GM21737 (cell line): Measurements from ENCODE around the gene MLLT3.
"Not testable (repeated sequence)": the region's sequence is repeated elsewhere in the genome, so short reads cannot be mapped to it uniquely, and the experiment has no call there.

Experiments
- ATAC-seq: cut with Tn5 transposase; IDR thresholded peaks from one replicate; pipeline ENCODE4 v1.9.1; 2021; ENCODE audit warnings: mild to moderate bottlenecking, moderate library complexity; ENCODE audit not compliant: unreplicated experiment

The MLLT3 gene

DNA sequence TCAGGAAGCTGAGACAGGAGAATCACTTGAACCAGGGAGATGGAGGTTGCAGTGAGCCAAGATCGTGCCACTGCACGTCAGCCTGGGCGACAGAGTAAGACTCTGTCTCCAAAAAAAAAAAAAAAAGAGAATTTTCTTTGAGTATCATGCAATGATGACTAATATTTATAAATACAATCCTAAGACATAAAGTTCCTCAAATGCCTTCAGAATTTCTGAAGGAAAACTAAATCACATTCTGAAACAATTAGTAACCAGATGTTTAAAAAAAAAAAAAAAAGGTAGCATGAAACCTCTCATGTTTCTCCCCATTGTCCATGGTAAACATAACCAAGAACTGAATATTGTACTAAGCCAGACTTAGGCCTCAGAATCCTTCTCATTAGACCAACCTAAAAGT lies 23.1 kb downstream of the MLLT3 start:
- ATAC-seq: no peak

DNA sequence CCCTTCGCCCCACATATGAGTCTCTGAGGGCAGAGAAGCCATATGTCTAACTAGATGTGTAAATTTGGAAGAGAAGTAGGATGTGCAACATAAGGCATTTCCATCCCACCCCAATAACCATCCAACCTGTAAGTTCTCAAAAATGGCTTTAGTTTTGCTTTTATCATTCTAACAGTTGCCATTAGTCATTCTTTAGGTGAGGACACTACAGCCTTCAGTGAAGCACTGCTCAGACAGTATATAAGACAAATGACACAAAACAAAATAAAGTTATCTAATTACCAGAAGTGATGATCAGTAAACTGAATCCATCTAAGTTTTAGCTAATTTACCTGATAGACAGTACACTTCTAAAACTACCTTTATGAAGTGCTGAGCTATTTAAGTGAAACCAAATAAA lies 23.9 kb downstream of the MLLT3 start:
- no peak for ATAC-seq

DNA sequence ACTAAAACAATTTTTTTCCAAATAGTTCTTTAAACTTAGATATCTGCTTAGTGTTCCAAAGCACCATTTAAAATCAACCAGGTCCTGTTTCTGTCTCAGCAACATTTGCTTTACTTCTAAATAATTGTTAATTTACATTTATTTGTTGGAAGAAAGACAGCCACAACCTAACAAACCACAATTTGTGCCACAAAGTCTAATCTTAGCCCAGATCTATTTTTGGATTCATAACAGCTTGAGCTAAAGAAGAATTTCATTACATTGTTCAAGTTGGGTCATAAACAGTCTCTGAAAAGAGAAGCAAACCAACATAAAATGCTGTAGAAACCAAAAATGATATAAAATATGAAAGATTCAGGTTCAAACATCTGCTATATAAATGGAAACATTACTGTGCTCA lies 24.4 kb downstream of the MLLT3 start:
- no peak for ATAC-seq

DNA sequence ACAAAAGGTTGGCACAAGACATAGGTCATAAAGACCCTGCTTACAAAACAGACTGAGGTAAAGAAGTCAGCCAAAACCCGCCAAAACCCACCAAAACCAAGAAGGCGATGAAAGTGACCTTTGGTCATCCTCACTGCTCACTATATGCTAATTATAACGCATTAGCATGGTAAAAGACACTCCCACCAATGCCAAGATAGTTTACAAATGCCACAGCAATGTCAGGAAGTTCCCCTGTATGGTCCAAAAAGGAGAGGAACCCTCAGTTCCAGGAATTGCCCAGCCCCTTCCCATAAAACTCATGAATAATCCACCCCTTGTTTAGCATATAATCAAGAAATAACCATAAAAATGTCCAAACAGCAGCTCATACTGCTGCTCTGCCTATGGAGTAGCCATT lies 27.7 kb downstream of the MLLT3 start:
- no peak for ATAC-seq

DNA sequence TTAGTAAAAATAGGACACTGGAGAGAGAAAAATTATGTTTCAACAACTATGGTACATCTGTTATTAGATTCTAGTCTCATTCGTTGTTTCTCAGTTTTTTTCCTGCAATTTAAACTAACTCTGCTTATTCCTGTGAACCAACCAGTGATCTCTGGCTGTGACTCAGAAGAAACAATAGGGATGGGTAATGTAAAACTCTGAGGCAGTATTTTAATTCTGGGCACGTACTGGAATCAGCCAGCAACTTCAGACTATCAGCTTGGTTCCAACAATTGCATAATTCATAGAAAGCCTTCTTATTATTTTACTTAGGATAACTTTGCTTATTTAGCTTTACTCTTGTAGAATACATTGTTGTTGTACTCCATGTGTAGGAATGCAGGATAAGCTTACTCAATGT lies 28.8 kb downstream of the MLLT3 start:
- ATAC-seq: no peak

DNA sequence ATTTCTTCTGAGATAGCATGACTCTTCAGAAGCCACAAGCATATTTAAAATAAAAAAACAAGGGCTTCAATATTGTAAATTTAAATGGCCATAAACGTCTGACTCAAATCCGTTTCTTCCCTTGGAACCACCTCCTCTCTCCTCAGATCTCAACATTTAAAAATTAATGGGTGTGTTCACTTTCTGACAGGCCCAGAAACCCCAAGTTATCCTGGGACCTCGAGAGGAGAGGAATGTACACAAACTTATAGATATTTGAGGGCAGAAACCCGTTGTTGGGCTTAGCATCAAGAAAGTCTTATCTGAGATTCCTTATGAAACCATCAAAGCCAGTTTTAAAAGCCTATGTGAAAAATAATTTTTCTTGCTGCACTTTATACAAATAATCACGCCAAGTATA lies 29.2 kb downstream of the MLLT3 start:
- no peak for ATAC-seq

DNA sequence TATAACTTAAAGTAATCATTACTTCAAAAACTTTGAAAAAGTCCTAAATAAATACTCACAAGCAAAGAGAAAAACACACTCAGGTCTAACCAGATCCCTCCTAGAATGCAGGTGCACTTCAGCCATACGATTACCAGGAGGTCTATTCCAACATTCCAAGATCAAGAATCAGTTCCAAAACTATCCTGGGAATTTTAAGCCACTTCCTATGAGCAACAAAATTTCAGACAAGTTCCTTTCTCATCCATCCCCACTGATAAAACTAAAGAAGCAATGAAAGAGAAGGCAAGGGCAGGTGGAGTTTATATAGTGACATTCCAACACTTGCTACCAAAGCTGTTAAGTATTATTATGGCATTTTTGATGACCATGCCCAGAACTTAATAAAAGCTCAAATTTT lies 29.6 kb downstream of the MLLT3 start:
- ATAC-seq: no peak

DNA sequence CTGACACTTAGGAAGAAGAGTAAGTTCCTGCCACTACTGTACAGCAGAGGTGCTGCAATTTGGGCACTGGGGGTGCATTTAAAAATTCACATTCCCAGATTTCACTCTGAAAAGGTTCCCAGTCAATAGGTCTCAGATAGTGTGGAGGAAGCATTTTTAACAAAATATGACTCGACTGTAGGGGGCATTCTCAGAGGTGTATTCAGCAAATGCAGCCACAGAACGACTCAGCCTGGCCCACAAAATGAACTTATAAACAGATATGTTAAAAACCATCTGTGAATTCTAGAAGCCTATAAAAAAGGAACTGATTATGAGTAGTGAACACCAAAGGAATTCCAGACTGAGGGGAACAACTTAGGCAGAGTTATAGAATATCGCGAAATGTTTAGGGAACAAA lies 31.1 kb downstream of the MLLT3 start:
- ATAC-seq: no peak

DNA sequence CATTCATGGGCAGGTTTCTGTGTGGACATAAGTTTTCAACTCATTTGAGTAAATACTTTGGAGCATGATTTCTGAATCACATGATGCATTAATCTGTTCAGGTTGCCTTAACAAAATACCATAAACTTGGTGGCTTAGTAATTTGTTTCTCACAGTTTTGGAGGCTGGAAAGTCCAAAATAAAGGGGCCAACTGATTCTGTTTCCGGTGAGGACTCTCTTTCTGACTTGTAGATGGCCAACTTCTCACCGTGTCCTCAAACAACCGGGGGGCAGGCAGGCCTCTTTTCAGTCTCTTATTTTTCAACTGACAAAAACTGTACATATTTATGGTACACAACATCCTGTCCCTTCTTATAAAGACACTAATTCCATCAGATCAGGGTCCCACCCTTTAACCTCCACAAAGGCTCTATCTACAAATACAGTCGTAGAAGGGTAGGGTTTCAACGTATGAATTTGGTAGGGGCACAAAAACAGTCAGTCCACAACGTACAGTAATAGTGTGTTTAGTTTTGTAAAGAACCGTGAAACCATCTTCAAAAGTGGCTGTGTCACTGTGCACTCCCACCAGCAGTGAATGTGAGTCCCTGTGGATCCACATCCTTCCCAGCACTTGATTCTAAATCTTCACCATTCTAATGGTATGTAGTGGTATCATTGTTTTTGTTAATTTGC lies 37.2 kb downstream of the MLLT3 start:
- no peak for ATAC-seq

DNA sequence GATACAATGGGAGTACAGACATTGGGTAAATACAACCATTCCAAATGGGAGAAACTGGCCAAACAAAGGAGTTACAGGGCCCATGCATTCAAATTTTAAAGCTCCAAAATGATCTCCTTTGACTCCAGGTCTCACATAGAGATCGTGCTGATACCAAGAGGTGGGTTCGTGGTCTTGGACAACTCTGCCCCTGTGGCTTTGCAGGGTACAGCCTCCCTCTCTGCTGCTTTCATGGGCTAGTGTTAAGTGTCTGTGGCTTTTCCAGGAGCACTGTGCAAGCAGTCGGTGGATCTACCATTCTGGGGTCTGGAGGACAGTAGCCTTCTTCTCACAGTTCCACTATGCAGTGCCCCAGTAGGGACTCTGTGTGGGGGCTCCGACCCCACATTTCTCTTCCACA lies 39.2 kb downstream of the MLLT3 start:
- not testable (repeated sequence) for ATAC-seq

DNA sequence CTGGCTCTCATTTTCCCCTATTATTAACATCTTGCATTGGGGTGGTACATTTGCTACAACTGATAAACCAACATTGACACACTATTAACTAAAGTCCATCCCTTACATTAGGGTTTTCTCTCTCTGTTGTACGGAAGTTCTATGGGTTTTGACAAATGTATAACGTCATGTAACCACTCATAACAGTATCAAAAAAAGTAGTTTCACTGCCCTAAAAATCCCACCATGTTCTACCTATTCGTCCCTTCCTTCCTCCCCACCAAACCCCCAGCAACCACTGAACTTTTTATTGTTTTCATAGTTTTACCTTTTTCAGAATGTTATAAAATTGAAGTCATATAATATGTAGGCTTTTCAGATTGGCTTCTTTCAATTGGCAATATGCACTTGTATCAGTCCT lies 40.1 kb downstream of the MLLT3 start:
- no peak for ATAC-seq

DNA sequence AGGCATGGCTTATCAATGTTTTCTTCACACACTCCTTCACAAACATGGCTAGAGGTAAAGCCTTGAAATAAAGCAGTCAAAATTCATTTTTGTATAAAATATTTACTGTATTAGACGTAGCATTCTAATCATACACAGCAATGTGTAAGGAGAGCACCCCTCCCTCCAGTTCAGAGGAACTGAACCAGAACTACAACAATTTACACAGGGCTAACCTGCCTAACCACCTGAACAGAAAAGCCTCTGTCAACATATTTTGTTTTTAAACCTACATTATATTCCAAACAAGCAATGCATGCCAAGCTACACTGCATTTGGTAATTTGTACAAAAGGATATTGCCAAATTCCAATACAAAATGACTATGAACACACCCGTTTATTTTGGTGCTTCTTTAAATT lies 41.6 kb downstream of the MLLT3 start:
- no peak for ATAC-seq

DNA sequence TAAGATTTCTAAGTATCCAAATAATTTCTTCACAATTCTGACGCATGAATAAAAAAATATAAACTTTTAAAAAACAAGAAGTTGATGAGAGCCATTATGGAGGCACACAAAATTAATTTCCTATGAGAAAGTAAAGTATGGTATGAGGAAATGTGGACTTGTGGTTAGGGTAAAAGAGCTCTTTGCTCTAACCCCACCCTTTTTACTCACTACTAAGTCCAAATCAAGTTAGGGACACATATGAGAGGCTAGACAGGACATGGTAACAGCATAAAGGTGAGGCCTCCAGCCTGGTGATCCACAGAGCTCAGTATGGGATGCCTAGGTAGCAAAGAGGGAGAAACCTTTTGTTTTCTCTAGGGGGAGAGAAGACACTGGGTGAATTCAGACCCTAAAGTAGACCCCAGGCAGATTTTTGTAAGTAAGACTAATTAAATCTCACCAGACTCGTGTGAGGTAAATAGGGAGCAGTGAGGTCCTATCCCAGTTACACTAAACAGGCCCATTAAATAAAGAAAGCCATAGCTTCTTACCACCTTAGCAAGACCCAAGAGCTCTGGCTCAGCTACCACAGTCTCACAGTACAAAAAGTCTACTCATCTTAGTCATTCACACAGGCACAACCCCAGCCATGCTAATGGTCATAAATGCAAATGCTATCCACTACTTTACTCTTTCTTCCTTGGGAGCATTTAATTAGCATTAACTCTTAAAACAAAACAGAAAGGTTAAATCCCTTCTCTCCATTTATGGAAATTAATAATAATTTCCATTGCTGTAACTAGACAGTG lies 42.6 kb downstream of the MLLT3 start:
- no peak for ATAC-seq

DNA sequence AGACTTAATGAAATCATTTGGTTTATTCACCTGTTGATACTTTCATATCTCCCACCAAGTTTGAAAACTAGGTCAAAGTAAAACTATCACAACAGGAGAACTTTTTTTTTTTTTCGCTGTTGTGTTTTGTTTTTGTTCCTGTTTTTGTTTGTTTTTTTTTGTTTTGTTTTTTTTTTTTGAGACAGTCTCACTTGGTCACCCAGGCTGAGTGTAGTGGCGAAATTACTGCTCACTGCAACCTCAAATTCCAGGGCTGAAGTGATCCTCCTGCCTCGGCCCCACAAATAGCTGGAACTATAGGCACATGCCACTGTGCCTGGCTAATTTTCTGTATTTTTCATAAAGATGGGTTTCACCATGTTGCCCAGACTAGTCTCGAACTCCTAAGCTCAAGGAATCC lies 49.3 kb downstream of the MLLT3 start:
- ATAC-seq: no peak

DNA sequence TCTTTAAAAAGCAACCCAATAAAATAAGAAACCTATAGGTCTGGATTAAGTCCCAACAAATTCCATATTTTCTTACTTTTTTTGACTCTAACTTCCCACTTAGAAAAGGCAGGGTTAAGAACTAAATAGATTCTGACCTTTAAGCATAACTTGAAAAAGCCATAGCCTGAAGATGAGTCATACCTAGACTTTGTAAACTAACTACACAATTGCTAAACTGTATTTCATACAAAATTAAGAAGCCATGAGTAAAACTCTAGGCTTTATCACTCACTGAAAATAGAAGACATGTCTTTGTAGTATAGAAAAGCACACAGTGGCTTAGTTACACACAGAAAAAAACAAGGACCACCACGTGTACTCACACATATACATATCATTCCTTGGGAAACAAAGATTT lies 51.5 kb downstream of the MLLT3 start:
- no peak for ATAC-seq

DNA sequence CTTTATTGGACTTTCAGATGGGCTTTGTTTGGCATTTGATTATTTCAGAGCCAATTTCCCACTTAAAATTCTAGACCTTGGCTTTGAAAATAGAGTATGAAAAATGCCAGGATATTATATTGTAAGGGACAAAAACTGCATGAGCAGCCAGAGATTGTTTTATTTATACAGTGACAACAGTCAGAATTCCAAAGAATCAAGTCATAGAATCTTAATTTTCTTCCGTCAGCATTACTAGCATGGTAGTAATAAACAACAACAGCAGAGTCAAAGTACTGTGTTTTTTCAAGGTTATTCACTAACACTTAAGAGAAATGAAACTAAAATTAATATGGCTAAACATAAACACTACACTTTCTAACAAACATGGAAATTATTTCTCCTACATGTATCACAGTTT lies 52.2 kb downstream of the MLLT3 start:
- no peak for ATAC-seq

DNA sequence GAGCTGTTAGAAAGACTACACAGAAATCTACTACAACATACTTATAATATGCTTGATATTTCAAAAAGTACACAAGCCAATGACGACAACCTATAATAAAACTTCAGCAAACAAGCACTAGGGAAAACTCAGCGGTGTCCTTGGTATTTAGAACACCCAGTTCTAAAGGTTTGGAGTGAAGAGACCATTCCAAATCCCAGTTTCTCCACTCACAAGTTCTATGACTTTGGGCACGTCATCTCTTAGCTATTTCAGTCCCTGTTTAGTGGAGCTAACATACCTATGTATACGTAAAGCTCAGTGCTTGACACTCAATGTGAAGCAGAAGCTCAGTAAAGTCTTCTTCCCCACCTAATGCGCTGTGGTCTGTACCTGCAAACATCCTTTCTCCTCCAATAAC lies 52.8 kb downstream of the MLLT3 start:
- ATAC-seq: no peak

DNA sequence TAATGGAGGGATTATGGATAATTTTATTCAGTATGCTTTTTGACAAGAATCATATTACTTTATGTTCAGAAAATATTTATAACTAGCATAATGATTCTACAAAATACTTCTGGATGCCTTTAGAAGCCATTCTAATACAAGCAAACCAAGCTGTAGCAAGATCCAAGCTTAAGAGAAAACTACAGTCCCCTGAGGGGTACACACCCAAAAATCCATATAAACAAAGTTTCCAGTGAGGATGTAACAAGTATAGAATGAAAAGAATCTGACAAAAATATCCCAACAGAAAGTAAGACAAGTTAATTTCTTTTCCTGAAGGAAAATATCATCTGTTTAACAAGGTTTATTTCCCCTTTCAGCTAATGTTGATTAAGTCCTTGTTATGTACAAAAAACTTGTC lies 53.9 kb downstream of the MLLT3 start:
- no peak for ATAC-seq

DNA sequence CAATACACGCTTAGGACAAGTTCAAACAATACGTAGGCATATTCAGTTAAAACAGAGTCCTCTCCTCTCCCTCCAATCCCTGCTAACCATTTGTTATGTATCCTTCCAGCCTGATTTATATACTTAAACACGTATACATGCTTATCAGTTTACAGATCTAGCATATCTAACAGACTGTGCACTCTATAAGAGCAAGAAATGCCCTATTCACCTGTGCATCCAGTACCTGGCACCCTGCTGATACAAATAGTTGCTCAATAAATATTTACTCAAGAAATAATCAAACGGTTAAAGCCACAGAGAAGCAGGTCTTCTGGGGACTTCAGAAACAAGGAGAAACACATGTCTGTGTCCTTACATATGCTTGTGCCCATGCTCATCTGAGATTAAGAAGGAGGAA lies 55.9 kb downstream of the MLLT3 start:
- no peak for ATAC-seq

DNA sequence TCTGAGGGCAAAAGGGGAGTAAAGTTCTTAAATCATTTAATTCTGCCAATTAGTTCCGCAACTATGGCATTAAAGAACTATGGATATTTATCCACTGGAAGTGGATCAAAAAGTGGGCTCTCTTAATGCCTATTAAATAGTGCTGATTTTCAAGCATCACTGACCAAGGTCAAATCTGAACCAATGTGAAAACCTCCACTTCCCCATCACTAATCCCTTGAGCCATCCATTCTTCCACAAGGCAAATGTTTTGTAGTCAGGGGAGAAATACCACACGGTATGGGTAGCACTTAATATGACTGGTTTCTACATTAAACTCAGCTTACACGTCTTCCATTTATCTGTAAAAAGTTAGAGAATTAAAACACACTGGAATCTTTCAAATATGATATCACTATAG lies 57.6 kb downstream of the MLLT3 start:
- no peak for ATAC-seq

DNA sequence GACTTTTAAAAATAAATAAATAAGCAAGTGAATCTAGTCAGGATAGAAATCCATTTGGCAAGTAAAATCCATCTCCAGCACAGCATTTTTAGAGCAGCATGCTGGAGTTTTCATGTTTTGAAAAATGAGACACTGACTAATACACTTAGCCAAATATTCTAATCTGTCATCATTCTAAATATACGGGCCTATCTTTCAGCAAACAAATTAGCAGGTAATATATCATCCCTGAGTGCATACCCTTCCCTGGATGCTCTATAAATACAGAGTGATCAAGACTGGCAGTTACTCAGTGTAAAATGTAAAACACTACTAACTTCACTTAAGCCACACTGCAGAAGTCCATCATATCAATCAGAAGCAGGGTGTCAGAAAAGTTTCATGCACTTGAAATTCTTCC lies 58.4 kb downstream of the MLLT3 start:
- ATAC-seq: no peak

DNA sequence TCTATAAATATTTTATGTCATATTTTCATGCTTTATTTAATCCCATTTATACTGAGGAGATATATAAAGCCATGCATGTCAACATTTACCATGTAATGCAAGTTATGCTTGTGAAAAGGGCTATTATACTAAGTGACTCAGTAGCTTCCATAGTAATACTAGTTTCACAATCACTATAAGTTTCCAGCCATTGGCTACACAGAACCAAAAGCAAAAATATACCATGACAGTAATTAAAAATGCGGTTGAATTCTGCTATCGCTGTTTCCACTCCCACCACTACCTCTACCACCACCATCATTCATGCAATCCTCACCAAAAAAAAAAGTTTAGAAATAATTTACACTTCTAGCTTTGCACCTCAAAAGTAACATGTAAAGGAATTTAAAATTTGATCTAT lies 60.2 kb downstream of the MLLT3 start:
- ATAC-seq: no peak

DNA sequence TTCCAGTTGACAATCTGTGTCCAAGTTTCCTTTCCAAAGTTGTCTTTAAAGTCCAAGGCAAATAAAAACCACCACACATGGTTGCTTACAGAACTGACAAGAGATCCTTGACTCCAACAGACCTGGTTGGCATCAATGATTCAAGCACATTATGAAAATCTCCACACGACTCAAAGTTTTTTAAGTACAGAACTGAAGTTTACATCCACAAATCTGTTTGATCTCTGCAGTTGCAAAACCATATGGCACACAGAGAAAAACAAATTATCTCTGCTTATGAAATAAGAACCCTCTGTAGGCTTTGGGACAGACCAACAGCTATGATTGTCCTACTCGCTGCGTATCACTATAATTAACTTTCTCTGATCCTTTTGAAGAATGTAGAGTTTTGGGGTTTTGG lies 60.8 kb downstream of the MLLT3 start:
- ATAC-seq: no peak
